ENCODE measurements around the gene NPB.

The NPB gene

DNA sequence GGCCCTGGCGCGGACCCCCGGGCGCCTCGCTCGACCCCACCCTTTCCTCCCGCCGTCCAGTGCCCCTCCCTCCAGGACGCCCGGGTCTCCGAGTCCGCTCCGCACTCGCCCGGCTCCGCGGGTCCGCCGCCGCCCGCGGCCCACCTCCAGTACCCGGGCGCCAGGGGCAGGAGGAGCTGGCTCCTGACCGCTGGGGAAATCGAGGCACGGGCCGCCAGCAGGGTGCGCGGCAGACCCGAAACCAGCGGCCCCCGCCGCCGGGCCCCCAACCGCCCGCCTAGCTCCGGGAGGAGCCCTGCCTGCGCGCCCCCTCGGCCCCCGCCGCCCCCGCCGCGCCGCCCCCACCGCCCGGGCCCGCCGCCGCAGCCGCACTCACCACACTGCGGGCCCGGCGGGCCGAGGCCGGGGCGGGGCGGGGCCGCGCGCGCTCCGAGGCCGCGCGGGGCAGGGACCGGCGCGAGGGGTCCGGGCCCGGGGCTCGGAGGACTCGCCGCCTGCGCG is 25.2 kb downstream of the NPB start:
- DNase-seq = peak; percentile 70

DNA sequence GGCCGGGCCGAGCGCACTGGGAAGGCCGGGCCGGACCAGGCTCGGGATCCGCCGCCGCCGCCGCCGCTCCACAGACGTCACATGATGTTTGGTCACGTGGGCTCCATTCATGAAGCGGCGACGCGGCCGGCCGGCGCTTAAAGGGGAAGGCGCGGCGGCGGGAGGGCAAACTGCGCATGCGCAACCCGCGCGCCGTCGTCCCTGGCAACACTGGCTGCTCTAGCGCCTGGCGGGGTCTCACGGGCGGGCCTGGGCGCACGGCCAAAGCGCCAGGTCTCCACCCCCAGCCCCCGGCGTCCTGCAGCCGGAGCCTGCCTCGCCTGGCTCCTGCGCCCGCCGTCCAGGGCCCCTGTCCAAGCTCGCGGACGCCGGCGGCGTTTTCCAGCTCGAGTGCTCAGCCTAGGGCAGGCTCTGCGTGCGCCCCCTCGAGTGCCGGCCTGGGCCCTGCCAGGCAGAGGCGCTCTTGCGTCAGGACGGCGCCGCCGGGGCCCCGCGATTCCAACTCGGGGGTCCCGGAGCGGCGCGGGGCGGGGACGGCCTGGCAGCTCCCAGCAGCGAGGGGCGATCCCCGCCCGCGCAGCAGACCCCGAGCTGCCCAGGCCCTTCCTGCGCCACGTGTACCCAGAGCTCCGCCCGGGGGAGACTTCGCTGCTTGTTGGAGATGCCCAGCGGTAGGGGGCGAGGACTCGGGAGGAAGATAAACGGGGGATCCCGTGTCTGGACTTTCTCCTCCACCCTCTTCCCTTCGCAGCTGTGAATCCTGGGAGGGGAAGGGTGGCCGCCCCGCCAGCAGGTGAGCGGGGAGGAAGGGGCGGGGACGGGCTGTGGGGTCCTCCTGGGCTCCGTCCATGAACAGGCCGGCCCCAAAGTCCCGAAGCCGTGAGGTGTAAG is 25.9 kb downstream of the NPB start, which contains the start of gene MAFG:
Gene MAFG (minus strand): TSS at position 83 of the 891 bp plus-strand sequence. CDS start 4,550 bp downstream, outside the sequence.
- peak; percentile 97 for DNase-seq

DNA sequence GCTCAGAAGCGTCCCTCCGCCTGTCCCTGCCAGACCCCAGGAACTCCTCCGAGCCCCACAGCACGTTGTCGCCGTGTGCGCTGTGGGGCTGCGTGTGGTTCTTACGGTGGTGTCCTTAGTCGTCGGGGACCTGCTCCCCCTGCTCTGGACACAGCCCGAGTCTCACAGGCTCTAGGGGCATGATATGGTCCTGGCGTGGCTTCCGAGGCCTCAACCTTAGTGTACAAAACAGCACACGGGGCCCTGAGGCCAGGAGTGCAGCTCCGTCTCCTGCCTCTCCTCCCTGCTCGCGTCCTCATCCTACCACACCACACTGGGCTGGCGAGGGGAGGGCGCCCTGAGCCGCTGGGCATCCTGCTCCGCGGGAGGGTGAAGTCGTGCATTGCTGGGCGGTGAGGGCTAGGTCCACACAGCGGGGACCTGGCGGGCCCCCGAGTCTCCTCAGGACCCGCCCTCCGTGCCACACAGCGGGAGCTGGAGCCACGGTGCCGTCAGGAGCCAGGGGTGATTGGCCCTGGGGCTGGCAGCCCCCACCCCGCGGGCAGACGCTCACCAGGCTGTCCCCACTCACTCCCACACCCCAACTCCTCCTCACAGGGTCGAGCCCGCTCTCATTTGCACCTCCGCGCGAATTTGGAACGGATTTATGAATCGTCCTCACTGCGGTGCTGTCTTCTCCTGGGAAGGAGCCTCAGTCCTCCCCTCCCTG is 26.7 kb downstream of the NPB start:
- DNase-seq = no peak

DNA sequence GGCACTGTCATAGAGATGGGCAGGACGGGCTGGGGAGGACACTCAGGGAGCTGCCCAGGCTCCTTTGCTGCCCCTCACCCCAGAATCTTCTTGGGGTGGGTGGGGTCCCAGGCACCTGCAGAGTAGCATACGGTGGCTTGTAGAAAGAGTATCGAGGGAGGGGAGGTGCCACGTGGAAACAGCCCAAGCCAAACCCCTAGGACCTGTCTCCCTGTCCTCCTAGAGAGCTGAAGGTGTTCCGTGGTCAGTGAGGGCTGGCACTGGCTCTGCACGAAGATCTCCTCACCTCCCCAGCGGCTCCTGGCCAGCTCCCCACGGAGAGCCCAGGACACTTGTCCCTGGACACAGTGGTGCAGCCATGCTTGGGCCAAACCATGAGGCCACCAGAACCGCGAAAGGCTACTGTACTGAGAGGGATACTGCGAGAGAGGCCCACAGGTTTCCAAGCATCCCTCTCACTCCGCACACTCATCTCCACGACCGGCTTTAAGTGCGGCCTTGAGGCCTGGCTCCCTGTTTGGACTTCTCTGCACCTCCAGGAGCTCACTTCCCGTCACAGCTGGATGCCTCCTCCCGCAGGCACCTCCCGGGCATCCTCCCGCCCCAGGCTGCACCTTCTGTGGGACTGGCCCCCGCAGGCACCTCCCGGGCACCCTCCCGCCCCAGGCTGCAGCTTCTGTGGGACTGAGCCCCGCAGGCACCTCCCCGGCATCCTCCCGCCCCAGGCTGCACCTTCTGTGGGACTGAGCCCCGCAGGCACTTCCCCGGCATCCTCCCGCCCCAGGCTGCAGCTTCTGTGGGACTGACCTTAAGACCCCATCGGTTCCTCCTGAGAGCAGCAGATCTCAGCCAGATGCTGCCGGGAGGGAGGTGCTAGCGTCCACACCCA is 27.5 kb downstream of the NPB start:
- DNase-seq = no peak

DNA sequence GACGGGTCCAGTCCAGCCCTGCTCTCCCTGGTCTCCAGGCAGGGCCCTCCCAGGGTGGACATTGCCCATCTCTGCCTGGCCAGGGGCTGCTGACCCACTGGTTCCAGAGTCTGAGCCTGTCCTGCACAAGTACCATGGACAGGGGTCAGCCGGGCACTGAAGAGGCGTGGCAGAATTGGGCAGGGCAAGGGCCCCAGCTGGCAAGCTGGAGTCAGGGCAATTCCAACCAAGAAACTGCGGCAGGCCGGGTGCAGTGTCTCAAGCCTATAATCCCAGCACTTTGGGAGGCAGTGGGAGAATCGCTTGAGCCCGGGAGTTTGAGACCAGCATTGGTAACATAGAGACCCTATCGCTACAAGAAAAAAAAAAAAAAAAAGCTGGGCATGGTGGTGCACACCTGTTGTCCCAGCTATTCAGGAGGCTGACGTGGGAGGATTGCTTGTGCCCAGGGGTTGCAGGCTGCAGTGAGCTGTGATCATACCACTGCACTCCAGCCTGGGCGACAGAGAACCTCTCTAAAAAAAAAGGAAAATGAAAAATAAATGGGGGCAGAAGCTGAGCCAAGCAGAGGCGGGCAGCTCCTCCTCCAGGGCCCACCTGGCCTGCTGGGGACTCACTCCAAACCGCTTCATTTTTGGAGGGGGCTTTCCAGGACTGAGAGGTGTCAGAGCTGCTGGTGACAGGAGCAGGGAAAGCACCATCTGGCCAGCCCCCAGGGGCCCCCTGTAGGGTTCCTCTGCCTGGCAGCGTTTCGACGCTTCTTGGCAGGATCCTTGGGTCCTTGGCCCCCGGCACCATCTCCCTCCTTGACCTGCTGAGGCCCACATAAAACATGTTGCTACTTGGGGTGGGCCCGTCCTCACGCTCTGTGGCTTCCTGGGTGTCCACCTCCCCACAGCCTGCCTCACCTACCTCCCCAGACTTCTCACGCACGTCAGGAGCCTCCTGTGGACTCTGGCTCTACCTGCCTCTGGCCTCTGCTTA is 28.4 kb downstream of the NPB start:
- no peak for DNase-seq

DNA sequence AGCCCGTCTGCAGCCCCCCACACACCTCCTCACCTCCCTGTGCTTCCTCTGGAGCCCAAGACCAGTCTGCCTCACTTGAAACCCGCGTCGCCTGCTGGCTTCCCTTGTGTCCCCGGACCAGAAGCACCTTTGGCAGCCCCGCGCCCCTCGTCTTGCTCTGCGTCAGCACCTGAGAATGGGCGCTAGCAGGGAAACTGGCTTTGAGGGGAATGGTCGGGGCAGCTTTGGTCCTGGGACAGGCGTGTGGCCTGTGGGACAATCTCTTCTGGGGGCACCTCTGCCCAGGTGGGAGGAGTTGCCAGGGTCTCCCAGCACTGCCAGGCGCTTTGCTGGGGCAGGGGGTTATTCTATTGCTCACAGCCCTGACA is 29.1 kb downstream of the NPB start:
- no peak for DNase-seq

DNA sequence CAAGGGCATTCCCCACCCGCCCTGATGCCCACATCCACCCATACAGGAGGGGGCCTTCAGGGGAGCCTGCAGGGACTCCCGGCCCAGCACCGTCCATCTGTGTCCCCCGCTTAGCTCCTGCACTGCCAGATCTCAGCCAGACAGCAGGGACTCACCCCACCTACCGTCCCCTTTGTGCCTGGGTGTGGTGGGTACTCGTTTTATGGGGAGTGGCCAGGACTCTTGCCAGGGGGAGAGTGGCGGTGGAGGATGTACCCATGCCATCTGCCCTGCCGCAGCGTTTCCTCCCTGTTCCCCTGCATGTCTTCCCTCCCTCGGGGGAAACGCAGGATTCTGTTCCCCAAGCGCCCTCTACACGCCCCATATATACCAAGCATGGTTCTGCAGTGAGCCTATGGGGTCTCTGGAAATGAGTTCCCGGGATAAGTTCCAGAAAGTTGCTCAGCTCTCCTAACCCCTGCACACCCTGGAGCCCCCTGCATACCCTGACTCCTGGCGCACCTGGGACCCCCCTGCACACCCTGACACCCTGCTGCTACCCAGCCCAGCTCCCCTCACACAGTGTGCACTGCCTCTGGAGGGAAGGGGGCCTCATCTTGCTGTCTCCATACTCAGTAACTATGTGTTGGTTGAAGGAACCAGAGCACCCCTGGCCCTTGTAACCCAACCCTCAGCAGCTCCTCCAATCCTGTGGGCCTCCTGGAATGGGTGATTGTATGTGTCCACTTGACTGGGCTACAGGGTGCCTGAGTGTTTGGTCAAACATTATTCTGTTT is 29.7 kb downstream of the NPB start:
- no peak for DNase-seq

DNA sequence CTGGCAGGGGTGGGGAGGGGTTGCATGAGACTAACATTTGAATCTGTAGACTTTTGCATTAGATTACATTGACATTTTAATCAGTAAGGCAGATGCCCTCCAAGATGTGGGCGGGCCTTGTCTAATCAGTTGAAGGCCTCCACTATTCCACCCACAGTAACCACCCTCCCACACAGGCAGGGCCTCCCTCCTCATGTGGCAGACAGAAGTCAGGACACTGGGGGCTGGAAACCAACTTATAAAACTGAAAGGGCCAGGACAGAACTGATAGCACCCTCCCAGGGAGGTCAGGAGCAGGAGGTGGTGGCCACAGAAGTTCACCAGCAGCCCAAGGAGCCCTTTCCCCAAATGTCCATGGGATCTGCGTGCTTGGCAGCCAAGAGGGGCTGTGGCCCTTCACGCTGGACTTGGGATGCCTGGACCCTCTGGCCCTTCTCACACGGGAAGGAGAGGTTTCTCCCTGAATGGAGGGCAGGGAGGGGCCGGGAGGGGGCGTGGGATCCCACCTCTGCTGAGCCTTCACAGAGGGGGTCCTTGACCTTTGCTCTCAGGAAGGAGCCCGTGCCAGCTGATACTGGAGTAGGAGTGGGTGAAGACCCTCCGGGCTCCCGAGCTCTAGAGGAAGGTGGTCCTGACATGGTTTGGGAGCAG is 30.4 kb downstream of the NPB start:
- DNase-seq = no peak

DNA sequence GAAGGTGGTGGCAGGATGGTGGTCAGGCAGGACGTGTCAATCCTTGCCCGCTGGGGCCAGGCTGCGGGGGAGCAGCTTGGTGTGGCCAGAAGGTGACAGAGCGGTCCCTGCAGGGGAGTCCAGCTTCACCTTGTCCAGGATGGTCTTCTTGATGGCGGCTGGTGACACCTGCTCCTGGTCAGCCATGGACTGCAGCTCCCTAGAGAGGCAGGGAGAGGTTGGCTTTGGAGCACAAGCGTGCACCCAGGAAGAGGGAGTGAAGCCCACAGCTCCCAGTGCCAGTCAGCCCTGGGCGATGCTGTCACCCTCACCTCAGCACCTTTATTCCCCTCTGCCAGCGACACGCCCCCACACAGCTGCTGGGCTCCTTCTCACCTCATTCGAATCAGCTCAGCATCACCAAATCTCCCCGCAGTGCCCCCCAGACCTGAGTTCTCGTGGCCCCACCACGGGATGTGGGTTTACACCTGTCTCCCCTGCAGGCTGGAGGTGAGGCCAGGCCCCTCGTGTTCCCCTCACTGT is 31.2 kb downstream of the NPB start:
- DNase-seq = no peak

DNA sequence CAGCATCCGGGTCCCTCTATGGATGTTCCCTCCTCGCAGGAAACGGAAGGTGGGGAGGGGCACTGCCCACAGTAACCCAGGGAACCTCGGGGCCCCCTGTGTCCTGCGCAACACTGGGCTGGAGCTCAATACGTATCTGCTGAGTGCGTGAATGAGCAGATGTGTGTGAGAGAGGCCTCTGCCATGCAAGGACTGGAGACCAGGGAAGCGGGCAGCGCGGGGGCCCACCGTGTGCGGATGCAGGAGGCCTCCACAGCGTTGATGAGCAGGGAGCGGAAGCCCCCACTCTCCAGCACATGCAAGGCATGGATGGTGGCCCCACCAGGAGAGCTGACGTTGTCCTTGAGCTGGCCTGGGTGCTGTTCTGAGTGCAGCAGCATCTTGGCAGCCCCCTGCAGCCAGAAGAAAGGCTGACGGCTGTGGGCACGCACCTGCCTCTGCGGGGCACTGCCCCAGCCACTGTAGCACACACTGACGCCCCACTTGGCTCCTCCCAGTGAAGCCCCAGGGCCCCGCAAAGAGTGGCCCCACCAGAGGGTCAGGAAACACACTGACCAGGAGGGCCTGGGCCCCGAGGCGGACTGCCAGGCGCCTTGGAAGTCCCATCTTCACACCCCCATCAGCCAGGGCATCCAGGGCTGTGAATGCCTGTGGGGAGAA is 32.2 kb downstream of the NPB start:
- no peak for DNase-seq

DNA sequence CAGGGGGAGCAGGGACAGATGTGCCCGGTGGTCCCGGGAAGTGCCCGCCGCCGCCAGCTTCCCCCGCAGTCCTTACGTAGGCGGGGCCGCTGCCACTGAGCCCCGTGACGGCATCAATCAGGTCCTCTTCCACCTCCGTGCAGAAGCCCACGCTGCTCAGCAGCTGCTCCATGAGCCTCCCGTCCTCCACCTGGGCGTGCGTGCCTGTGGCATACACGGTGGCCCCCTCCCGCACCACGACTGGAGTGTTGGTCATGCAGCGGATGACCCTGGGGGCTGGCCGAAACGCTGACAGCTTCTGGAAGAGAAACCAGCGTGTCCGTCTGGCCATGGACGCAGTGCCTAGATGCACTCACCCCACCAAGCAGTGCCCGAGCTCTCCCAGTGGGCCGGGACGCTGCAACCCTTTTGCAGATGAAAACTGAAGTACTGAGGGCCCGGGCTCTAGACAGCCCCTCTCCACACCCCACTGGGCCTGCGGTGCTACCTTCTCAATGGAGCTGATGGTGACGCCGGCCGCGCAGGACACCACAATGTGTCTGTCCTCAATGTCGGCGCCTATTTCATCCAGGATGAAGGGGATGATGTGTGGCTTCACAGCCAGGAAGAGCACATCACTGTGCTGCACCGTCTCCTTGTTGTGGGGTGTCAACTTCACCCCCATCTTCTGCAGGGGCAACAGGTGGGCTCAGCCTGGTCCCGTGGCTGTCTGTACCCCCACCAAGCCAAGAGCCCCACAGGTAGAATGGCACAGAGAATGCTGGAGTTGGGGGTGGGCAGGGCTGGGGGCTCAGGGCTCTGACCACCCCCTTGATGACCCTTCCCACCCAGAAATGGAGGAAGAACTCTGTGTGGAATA is 33.0 kb downstream of the NPB start:
- no peak for DNase-seq

DNA sequence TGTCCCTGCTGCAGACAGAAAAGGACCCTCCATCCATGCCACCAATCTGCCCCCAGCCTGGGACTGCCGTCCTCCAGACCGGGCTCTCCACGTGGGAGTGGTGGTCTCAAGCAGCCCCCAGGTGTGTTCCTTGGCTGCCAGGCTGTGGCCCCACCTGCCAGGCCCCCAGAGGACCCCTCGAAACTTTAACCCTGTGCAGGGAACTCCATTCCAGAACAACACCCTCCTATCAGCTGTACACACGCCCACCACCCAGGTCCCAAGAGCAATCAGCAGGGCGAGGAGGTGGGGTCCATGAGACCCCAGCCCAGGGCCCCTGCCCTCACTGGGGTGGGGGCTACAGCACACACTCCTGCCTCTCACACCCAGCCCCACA is 33.7 kb downstream of the NPB start:
- no peak for DNase-seq

DNA sequence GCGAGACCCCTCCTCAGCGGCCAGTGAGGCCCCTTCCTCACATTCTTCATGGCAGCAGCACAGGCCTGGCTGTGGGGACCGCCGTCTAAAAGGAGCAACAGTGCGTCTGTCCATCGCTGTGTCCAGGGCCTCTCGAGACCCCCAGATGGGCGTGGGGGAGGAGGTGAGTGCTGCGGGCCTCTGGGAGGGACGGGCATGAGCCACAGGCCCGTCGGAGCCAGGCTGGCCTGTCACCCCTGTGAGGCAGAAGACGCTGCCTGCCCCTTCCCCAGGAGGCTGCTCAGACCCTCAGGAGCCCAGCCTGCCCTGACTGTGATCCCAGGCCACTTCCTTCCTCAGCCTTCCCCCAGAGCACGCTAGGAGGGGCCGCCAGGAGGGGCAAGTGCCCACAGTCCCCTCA is 37.2 kb downstream of the NPB start:
- DNase-seq = no peak

DNA sequence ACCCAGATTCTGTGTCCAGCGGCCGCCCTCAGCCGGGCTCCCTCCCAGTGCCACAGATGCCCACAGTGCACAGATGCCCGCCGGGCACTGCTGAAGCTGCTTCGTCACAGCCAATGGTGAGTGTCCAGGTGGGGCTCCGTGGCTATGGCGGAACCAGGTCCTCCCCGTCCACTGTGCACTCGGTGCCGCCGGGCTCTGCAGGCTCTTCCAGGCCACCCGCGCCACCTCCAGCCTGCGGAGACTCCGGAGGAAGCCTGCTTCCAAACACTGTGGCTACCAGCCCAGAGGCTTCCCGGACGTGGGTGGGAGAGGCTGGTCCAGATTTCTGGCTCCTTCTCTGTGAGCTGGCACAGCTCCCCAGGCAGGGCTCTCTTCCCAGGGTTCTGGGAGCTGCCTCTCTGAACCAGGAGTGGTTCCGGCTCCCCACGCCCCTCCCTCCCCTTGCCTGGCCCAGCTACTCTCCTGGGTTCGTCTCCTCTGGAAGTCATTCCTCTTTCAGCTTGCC is 37.9 kb downstream of the NPB start:
- no peak for DNase-seq

DNA sequence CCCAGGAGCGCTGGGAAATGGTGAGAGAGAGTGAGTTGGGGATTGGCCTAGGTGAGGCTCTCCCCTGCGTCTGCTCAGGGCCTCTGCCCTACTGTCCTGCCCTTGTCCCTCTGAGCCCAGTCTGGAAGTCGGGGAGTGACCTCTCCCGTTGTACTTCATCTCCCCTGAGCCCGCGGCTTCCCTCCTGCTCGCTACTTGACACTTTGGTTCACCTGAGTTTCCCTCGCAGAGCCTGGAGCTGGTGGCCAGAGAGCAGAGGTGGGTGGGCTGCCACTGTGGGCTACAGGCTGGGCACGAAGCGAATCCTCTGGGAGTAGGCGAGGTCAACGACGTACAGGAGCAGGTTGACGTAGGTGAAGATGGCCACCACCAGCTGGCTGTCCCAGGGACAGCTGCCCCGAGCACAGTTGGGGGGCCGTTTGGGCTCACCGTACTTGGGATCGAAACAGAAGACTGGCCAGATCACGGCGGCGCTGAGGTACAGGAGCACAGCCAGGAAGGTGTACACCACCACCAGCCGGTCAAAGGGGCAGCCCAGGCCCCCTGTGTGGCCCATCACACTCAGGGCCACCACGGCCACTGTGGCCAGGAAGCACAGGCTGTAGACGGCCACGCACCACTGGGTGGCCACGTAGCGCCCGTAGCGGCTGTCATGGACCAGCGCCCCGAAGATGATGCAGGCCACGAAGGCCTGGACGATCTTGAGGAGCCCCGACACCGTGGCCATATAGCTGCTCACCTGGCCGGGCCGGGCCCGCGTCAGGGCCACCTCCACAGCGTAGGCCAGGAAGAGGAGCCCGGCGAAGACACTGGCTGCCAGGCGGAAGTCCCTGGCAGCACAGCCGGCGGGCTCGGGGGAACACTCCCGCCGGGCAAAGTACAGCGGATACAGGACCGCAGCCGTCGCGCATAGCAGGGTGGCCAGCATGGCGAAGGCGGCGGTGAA is 38.8 kb downstream of the NPB start:
- no peak for DNase-seq

DNA sequence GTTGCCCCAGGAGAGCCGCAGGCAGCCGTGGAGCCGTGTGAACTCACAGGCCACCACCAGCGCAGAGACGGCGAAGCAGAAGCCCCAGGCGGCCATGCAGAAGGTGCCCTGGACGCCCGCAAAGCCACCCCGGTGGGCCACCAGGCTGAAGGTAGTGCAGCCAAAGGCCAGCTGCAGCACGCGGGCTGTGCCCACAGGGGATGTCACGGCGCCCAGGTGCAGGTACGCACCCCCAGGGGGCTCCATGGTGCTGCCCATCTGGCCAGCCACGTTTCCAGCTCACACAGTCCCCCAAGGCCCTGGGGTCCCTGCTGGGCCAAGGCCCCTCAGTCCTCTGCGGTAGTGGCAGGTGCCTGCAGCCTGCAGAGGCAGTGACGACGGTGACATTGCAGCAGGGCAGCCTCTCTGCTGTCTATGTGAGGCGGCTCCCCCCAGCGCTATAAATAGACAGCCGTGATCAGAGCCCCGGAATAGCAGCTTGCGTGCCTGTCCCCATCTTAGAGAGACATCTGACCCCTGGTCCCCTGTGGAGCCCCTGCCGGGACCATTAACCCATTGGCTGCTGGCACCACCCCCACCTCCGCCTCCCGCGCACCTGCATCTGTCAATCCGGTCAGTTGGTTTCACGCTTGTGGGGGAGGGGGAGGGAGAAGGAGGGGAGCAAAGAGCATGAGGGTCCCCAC is 39.6 kb downstream of the NPB start:
- DNase-seq = no peak

DNA sequence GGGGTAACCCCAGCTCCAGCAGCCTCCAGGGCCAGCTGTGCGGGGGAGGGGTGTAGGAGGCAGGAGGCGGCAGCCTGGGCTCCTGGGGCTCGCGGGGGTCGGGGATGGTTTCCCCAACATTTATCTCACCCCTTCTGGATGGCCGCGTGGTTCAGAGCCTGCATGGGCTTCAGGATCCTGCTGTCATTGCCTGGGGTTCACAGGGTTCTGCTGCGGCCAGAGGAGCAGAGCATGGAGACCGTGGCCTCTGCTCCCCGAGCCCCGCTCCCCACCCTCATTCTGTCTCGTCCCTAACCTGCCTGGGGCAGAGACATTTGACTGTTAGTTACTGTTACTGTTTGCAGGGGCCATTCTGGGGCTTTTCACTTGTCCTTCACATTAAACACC is 40.1 kb downstream of the NPB start:
- no peak for DNase-seq

Data from activated CD8-positive, alpha-beta memory T cell treated with anti-CD3 and anti-CD28 coated beads, Interleukin-2, amount 50 U/mL, for 48 hours (primary cell).